Measurements from ENCODE around the gene SLC25A38.

GRCh38 chr3:39415983-39416382, 32.8 kb downstream of the SLC25A38 start:
- TF ChIP-seq, protein P1, sequence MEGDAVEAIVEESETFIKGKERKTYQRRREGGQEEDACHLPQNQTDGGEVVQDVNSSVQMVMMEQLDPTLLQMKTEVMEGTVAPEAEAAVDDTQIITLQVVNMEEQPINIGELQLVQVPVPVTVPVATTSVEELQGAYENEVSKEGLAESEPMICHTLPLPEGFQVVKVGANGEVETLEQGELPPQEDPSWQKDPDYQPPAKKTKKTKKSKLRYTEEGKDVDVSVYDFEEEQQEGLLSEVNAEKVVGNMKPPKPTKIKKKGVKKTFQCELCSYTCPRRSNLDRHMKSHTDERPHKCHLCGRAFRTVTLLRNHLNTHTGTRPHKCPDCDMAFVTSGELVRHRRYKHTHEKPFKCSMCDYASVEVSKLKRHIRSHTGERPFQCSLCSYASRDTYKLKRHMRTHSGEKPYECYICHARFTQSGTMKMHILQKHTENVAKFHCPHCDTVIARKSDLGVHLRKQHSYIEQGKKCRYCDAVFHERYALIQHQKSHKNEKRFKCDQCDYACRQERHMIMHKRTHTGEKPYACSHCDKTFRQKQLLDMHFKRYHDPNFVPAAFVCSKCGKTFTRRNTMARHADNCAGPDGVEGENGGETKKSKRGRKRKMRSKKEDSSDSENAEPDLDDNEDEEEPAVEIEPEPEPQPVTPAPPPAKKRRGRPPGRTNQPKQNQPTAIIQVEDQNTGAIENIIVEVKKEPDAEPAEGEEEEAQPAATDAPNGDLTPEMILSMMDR (IDR thresholded peaks at IDR 0.05): no peak
- TF ChIP-seq POLR2A (IDR thresholded peaks at IDR 0.05): no peak
